ENCODE results near the gene ZFP1. TPM values are rescaled to one million over a fixed set of nuclear protein-coding genes. Genes with fewer than 3 reads are reported as not detected.

ZFP1 gene
- total RNA-seq, result 10 to 100 TPM; 16.9 to 19.0 TPM

GRCh38 chr16:75148311-75149195, at the start of gene ZFP1:
TSS of gene ZFP1 (plus strand) at chr16:75148524. CDS start at chr16:75152952, 4,428 bp downstream.
- Mint-ChIP-seq H3K4me3 (peak within 1 kb of the TSS; percentile 86), H3K9me3 (peaks cover 15% of the 10 kb centered on the region), H3K36me3 (ENCODE audit: low read depth) (peaks cover 38% of the 10 kb centered on the region), H3K27ac (peak within 1 kb of the TSS; percentile 70), H3K27me3 (no peaks in the 10 kb centered on the region), H3K4me1 (peaks cover 13% of the 10 kb centered on the region)
- ATAC-seq (replicated peaks), result peak; percentile 88

- H3K36me3 Mint-ChIP-seq (ENCODE audit: low read depth), result peaks cover 45% of the 10 kb centered on the region
- peaks cover 54% of the 10 kb centered on the region for H3K4me1 Mint-ChIP-seq
- H3K9me3 Mint-ChIP-seq, result no peaks in the 10 kb centered on the region
- H3K27me3 Mint-ChIP-seq, result no peaks in the 10 kb centered on the region
- peak overlapping the region; percentile 97 for H3K27ac Mint-ChIP-seq
- peak overlapping the region; percentile 86 for H3K4me3 Mint-ChIP-seq
- ATAC-seq (replicated peaks), result peak; percentile 7
These were observed 49.2 kb upstream of the ZFP1 start for GRCh38 chr16:75099075-75099667.

GRCh38 chr16:75099738-75100602, 48.4 kb upstream of the ZFP1 start:
- no peaks in the 10 kb centered on the region for H3K9me3 Mint-ChIP-seq
- peak overlapping the region; percentile 97 for H3K27ac Mint-ChIP-seq
- H3K4me1 Mint-ChIP-seq, result peaks cover 60% of the 10 kb centered on the region
- H3K36me3 Mint-ChIP-seq (ENCODE audit: low read depth), result peaks cover 48% of the 10 kb centered on the region
- no peaks in the 10 kb centered on the region for H3K27me3 Mint-ChIP-seq
- peak; percentile 51 for ATAC-seq (replicated peaks)
- H3K4me3 Mint-ChIP-seq, result peak overlapping the region; percentile 86

- Mint-ChIP-seq H3K27ac (peak overlapping the region; percentile 97), H3K9me3 (no peaks in the 10 kb centered on the region), H3K36me3 (ENCODE audit: low read depth) (peaks cover 48% of the 10 kb centered on the region), H3K4me3 (peak overlapping the region; percentile 86), H3K4me1 (peaks cover 63% of the 10 kb centered on the region), H3K27me3 (no peaks in the 10 kb centered on the region)
- no peak for ATAC-seq (replicated peaks)
These were observed 47.7 kb upstream of the ZFP1 start for GRCh38 chr16:75100603-75100990.

- no peak for ATAC-seq (replicated peaks)
- Mint-ChIP-seq H3K27me3 (no peaks in the 10 kb centered on the region), H3K9me3 (no peaks in the 10 kb centered on the region), H3K27ac (peak overlapping the region; percentile 36), H3K36me3 (ENCODE audit: low read depth) (peaks cover 48% of the 10 kb centered on the region), H3K4me1 (peaks cover 63% of the 10 kb centered on the region), H3K4me3 (peak overlapping the region; percentile 40)
These were observed 46.7 kb upstream of the ZFP1 start for GRCh38 chr16:75101635-75102034.

- Mint-ChIP-seq H3K27me3 (no peaks in the 10 kb centered on the region), H3K4me3 (peak overlapping the region; percentile 32), H3K9me3 (no peaks in the 10 kb centered on the region), H3K27ac (peak overlapping the region; percentile 44), H3K36me3 (ENCODE audit: low read depth) (peaks cover 52% of the 10 kb centered on the region), H3K4me1 (peaks cover 64% of the 10 kb centered on the region)
- no peak for ATAC-seq (replicated peaks)
These were observed 45.7 kb upstream of the ZFP1 start for GRCh38 chr16:75102595-75102994.

- peak overlapping the region; percentile 91 for H3K4me3 Mint-ChIP-seq
- H3K9me3 Mint-ChIP-seq, result no peaks in the 10 kb centered on the region
- peaks cover 66% of the 10 kb centered on the region for H3K36me3 Mint-ChIP-seq (ENCODE audit: low read depth)
- H3K4me1 Mint-ChIP-seq, result peaks cover 61% of the 10 kb centered on the region
- no peaks in the 10 kb centered on the region for H3K27me3 Mint-ChIP-seq
- ATAC-seq (replicated peaks), result no peak
- peak overlapping the region; percentile 96 for H3K27ac Mint-ChIP-seq
These were observed 44.3 kb upstream of the ZFP1 start for GRCh38 chr16:75103994-75104393.

GRCh38 chr16:75104836-75105235, 43.5 kb upstream of the ZFP1 start:
- no peaks in the 10 kb centered on the region for H3K9me3 Mint-ChIP-seq
- peak overlapping the region; percentile 91 for H3K4me3 Mint-ChIP-seq
- peaks cover 74% of the 10 kb centered on the region for H3K36me3 Mint-ChIP-seq (ENCODE audit: low read depth)
- H3K27me3 Mint-ChIP-seq, result no peaks in the 10 kb centered on the region
- H3K27ac Mint-ChIP-seq, result peak overlapping the region; percentile 96
- no peak for ATAC-seq (replicated peaks)
- H3K4me1 Mint-ChIP-seq, result peaks cover 57% of the 10 kb centered on the region

GRCh38 chr16:75105306-75106061, 42.8 kb upstream of the ZFP1 start:
- ATAC-seq (replicated peaks), result no peak
- H3K36me3 Mint-ChIP-seq (ENCODE audit: low read depth), result peaks cover 81% of the 10 kb centered on the region
- H3K4me3 Mint-ChIP-seq, result peak overlapping the region; percentile 91
- no peaks in the 10 kb centered on the region for H3K9me3 Mint-ChIP-seq
- H3K27me3 Mint-ChIP-seq, result no peaks in the 10 kb centered on the region
- H3K27ac Mint-ChIP-seq, result peak overlapping the region; percentile 96
- H3K4me1 Mint-ChIP-seq, result peaks cover 56% of the 10 kb centered on the region

GRCh38 chr16:75106351-75107274, 41.7 kb upstream of the ZFP1 start:
- H3K27me3 Mint-ChIP-seq, result no peaks in the 10 kb centered on the region
- H3K36me3 Mint-ChIP-seq (ENCODE audit: low read depth), result peaks cover 87% of the 10 kb centered on the region
- peak overlapping the region; percentile 96 for H3K27ac Mint-ChIP-seq
- no peaks in the 10 kb centered on the region for H3K9me3 Mint-ChIP-seq
- no peak for ATAC-seq (replicated peaks)
- peaks cover 61% of the 10 kb centered on the region for H3K4me1 Mint-ChIP-seq
- H3K4me3 Mint-ChIP-seq, result peak overlapping the region; percentile 91

GRCh38 chr16:75107505-75107904, 40.8 kb upstream of the ZFP1 start:
- ATAC-seq (replicated peaks), result no peak
- Mint-ChIP-seq H3K36me3 (ENCODE audit: low read depth) (peaks cover 89% of the 10 kb centered on the region), H3K27me3 (no peaks in the 10 kb centered on the region), H3K4me1 (peaks cover 60% of the 10 kb centered on the region), H3K4me3 (peak overlapping the region; percentile 91), H3K9me3 (no peaks in the 10 kb centered on the region), H3K27ac (peak overlapping the region; percentile 96)

GRCh38 chr16:75108792-75109731, 39.3 kb upstream of the ZFP1 start:
- peak; percentile 67 for ATAC-seq (replicated peaks)
- Mint-ChIP-seq H3K4me1 (peaks cover 60% of the 10 kb centered on the region), H3K4me3 (peak overlapping the region; percentile 91), H3K27ac (peak overlapping the region; percentile 96), H3K36me3 (ENCODE audit: low read depth) (peaks cover 75% of the 10 kb centered on the region), H3K9me3 (no peaks in the 10 kb centered on the region), H3K27me3 (no peaks in the 10 kb centered on the region)

Data from activated T-helper 17 cell treated with anti-CD3 and anti-CD28 coated beads, Interleukin-2, amount 50 U/mL, for 72 hours (primary cell).